ENCODE data around the gene C10orf71. TPM values are rescaled to one million over a fixed set of nuclear protein-coding genes. Genes with fewer than 3 reads are reported as not detected.

C10orf71 gene
- total and polyA plus RNA-seq, 2 of the 8 experiments (the other 6 are each of a cell fraction or from before 2014, with no cell fraction given), result not detected

DNA sequence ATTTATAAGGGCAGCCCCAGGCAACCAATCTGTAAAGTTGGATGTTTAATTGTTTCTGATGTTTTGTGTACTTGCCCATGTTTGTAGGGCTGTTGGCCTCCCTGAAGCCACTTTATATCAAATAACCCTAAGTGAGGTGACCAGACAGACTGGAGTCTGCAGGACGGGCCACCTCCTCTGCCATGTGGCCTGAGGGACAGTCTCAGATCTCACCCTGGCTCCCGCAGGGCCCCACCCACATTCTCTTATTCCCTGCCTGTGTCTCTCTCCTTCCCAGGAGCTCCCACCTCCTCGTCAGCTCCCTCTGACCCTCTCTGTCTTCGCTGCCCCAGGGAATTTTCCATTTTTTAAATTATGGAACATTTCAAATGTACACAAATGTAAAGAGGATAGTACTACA, 9.5 kb upstream of the C10orf71 start:
- FAIRE-seq (no peak), DNase-seq (ENCODE audit: low read depth in 1 of 2, low spot score in 2 of 2) (no peak)
- Histone ChIP-seq H3K36me3 (ENCODE audit: control insufficient read depth in 2 of 4, insufficient read depth in 4 of 4, low read length in 3 of 4) (no peaks in the 10 kb centered on the region), H2BK20ac (ENCODE audit: low read length) (no peak overlapping the region), H3K18ac (ENCODE audit: extremely low read depth, low read length) (no peak overlapping the region), H3K4ac (replicated peaks; ENCODE audit: insufficient read length, low read depth, low read length) (no peak overlapping the region), H3K14ac (ENCODE audit: insufficient read length) (no peak overlapping the region), H2BK12ac (ENCODE audit: low read depth, low read length) (no peak overlapping the region), H4K91ac (replicated peaks; ENCODE audit: insufficient read length, low read length) (no peak overlapping the region), H3K4me2 (ENCODE audit: insufficient read depth in 1 of 2, low read depth in 2 of 2, low read length in 2 of 2) (no peak overlapping the region), H4K20me1 (replicated peaks in 1 of 2; ENCODE audit: control insufficient read depth in 1 of 2, insufficient read depth in 2 of 2, low read length in 2 of 2) (no peaks in the 10 kb centered on the region), H3K79me1 (ENCODE audit: low read depth, low read length) (no peaks in the 10 kb centered on the region), H2BK15ac (ENCODE audit: low read length) (no peak overlapping the region), H3K27me3 (replicated peaks in 1 of 4; ENCODE audit: control insufficient read depth in 3 of 4, extremely low read depth in 1 of 4, insufficient read depth in 3 of 4, low read length in 3 of 4) (no peaks in the 10 kb centered on the region), H4K8ac (ENCODE audit: extremely low read depth, insufficient read depth, low read length) (no peak overlapping the region), H3K9ac (replicated peaks in 1 of 4; ENCODE audit: extremely low read depth in 1 of 4, low read depth in 3 of 4, low read length in 3 of 4) (no peak overlapping the region), H3K56ac (replicated peaks; ENCODE audit: insufficient read length, low read depth, low read length) (no peak overlapping the region), H2AFZ (ENCODE audit: low read length) (no peak overlapping the region), H3K9me3 (ENCODE audit: insufficient read depth in 2 of 2, low read depth in 1 of 2, low read length in 1 of 2) (no peaks in the 10 kb centered on the region), H3K4me1 (replicated peaks in 1 of 4; ENCODE audit: control insufficient read depth in 3 of 4, insufficient read depth in 4 of 4, low read length in 3 of 4) (no peaks in the 10 kb centered on the region), H3K4me3 (ENCODE audit: extremely low read depth in 1 of 4, insufficient read depth in 2 of 4, low read depth in 3 of 4, low read length in 4 of 4) (no peak overlapping the region), H3K23ac (ENCODE audit: insufficient read length) (no peak overlapping the region), H2BK5ac (ENCODE audit: low read depth, low read length) (no peak overlapping the region), H2BK120ac (replicated peaks; ENCODE audit: low read depth, low read length) (no peak overlapping the region), H2AK5ac (ENCODE audit: low read depth, low read length) (no peak overlapping the region), H3K27ac (ENCODE audit: low read depth, low read length) (no peak overlapping the region), H4K5ac (ENCODE audit: insufficient read length, low read depth, low read length) (no peak overlapping the region), H3K23me2 (ENCODE audit: low read depth, low read length) (no peaks in the 10 kb centered on the region), H3K79me2 (ENCODE audit: control insufficient read depth in 1 of 2, insufficient read depth in 2 of 2, low read length in 2 of 2) (no peaks in the 10 kb centered on the region)
- TF ChIP-seq GTF2F1 (IDR thresholded peaks at IDR 0.05; ENCODE audit: borderline replicate concordance, low read depth, low read length), result no peak
- TF ChIP-seq ZNF274 (IDR thresholded peaks at IDR 0.05; ENCODE audit: borderline replicate concordance, extremely low read depth, low read length), result no peak
- TF ChIP-seq CHD1 (IDR thresholded peaks at IDR 0.05; ENCODE audit: low read depth, low read length), result no peak
- TF ChIP-seq SP1 (IDR thresholded peaks at IDR 0.05; ENCODE audit: low read depth, low read length), result no peak
- TF ChIP-seq SIN3A (conservative IDR thresholded peaks at IDR 0.05 in 1 of 2, IDR thresholded peaks at IDR 0.05 in 1 of 2; ENCODE audit: low read depth in 1 of 2, low read length in 2 of 2), result no peak
- TF ChIP-seq SP4 (IDR thresholded peaks at IDR 0.05; ENCODE audit: low read length), result no peak
- TF ChIP-seq EGR1 (IDR thresholded peaks at IDR 0.05; ENCODE audit: borderline replicate concordance, low read depth, low read length), result no peak
- TF ChIP-seq, protein P1, sequence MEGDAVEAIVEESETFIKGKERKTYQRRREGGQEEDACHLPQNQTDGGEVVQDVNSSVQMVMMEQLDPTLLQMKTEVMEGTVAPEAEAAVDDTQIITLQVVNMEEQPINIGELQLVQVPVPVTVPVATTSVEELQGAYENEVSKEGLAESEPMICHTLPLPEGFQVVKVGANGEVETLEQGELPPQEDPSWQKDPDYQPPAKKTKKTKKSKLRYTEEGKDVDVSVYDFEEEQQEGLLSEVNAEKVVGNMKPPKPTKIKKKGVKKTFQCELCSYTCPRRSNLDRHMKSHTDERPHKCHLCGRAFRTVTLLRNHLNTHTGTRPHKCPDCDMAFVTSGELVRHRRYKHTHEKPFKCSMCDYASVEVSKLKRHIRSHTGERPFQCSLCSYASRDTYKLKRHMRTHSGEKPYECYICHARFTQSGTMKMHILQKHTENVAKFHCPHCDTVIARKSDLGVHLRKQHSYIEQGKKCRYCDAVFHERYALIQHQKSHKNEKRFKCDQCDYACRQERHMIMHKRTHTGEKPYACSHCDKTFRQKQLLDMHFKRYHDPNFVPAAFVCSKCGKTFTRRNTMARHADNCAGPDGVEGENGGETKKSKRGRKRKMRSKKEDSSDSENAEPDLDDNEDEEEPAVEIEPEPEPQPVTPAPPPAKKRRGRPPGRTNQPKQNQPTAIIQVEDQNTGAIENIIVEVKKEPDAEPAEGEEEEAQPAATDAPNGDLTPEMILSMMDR (IDR thresholded peaks at IDR 0.05; ENCODE audit: control extremely low read depth in 1 of 3, insufficient read depth in 1 of 3, low read depth in 1 of 3, low read length in 3 of 3), result no peak
- TF ChIP-seq SAP30 (IDR thresholded peaks at IDR 0.05; ENCODE audit: insufficient read depth, insufficient replicate concordance, low read length), result no peak
- TF ChIP-seq HDAC6 (IDR thresholded peaks at IDR 0.05; ENCODE audit: low read depth, low read length), result no peak
- TF ChIP-seq MAFK (IDR thresholded peaks at IDR 0.05; ENCODE audit: low read depth, low read length), result no peak
- TF ChIP-seq SRF (IDR thresholded peaks at IDR 0.05; ENCODE audit: low read depth, low read length), result no peak
- no peak for TF ChIP-seq SUZ12 (IDR thresholded peaks at IDR 0.05; ENCODE audit: low read length)
- ChIA-PET CTCF (ENCODE audit: partially characterized antibody) (interaction anchor here (1.2 to 1.6 kb wide), 2 partner anchors 14 to 31 kb away, joined by 3 read pairs; no protein-coding TSS in a partner anchor), POLR2A (ENCODE audit: partially characterized antibody) (no interaction called here)
- WGBS, 2 experiments (ENCODE audit: extremely low coverage in 1 of 2, insufficient coverage in 1 of 2, insufficient read length in 1 of 2, insufficient replicate concordance in 2 of 2, low coverage in 1 of 2, low lambda C conversion rate in 2 of 2, missing lambda C conversion rate in 1 of 2), result 55% methylated on average over 4 of the region's 4 CpGs; no CpG with 5 or more reads in 1 of the 2 experiments
